Rectal smooth muscle tissue (tissue), 1 donor: ENCODE results near the gene GABRD.
A peak's percentile ranks its signal among the peaks of the same experiment; 100 is the strongest.

Experiments used
- H3K27ac ChIP-seq: one replicate; pipeline ENCODE4 v1.7.0; 2013; ENCODE audit warnings: low read depth, low read length, inconsistent platforms
- H3K27me3 ChIP-seq: one replicate; pipeline ENCODE4 v1.7.0; 2013; ENCODE audit warnings: low read length; ENCODE audit not compliant: control insufficient read depth, insufficient read depth
- H3K36me3 ChIP-seq: one replicate; pipeline ENCODE4 v1.7.0; 2013; ENCODE audit warnings: low read length; ENCODE audit not compliant: control insufficient read depth, insufficient read depth
- H3K4me1 ChIP-seq: one replicate; pipeline ENCODE4 v1.7.0; 2013; ENCODE audit warnings: low read length; ENCODE audit not compliant: control insufficient read depth, insufficient read depth
- H3K4me3 ChIP-seq: one replicate; pipeline ENCODE4 v1.7.0; 2013; ENCODE audit warnings: low read length
- H3K9ac ChIP-seq: one replicate; pipeline ENCODE4 v1.7.0; 2013; ENCODE audit warnings: low read length

The GABRD gene

GRCh38 chr1:2041305-2041704 is 22.2 kb downstream of the GABRD start:
- Histone ChIP-seq H3K4me1 (no peaks in the 10 kb centered on the region), H3K27me3 (peaks cover 6% of the 10 kb centered on the region), H3K4me3 (no peak overlapping the region), H3K9ac (no peak overlapping the region), H3K36me3 (no peaks in the 10 kb centered on the region), H3K27ac (no peak overlapping the region)

- H3K9ac ChIP-seq: no peak overlapping the region
- no peaks in the 10 kb centered on the region for H3K36me3 ChIP-seq
- H3K27ac ChIP-seq: no peak overlapping the region
- H3K27me3 ChIP-seq: peaks cover 7% of the 10 kb centered on the region
- H3K4me3 ChIP-seq: no peak overlapping the region
- no peaks in the 10 kb centered on the region for H3K4me1 ChIP-seq
Measured at GRCh38 chr1:2041887-2042286, 22.7 kb downstream of the GABRD start.

- H3K36me3 ChIP-seq: no peaks in the 10 kb centered on the region
- no peak overlapping the region for H3K4me3 ChIP-seq
- peaks cover 10% of the 10 kb centered on the region for H3K27me3 ChIP-seq
- H3K9ac ChIP-seq: no peak overlapping the region
- no peaks in the 10 kb centered on the region for H3K4me1 ChIP-seq
- H3K27ac ChIP-seq: no peak overlapping the region
Measured at GRCh38 chr1:2042830-2043773, 24.0 kb downstream of the GABRD start.

GRCh38 chr1:2043886-2044285 is 24.7 kb downstream of the GABRD start:
- Histone ChIP-seq H3K4me1 (no peaks in the 10 kb centered on the region), H3K9ac (no peak overlapping the region), H3K4me3 (no peak overlapping the region), H3K27me3 (peaks cover 14% of the 10 kb centered on the region), H3K27ac (no peak overlapping the region), H3K36me3 (no peaks in the 10 kb centered on the region)

- no peak overlapping the region for H3K27ac ChIP-seq
- H3K9ac ChIP-seq: no peak overlapping the region
- H3K27me3 ChIP-seq: peaks cover 14% of the 10 kb centered on the region
Measured at GRCh38 chr1:2044510-2045319, 25.6 kb downstream of the GABRD start.

GRCh38 chr1:2045468-2046173 is 26.5 kb downstream of the GABRD start:
- peaks cover 14% of the 10 kb centered on the region for H3K27me3 ChIP-seq
- H3K36me3 ChIP-seq: no peaks in the 10 kb centered on the region
- no peak overlapping the region for H3K4me3 ChIP-seq
- no peaks in the 10 kb centered on the region for H3K4me1 ChIP-seq
- H3K27ac ChIP-seq: no peak overlapping the region
- H3K9ac ChIP-seq: no peak overlapping the region

More at GRCh38 chr1:2044510-2045319, 25.6 kb downstream of the GABRD start:
- H3K36me3 ChIP-seq: no peaks in the 10 kb centered on the region
- peak overlapping the region; percentile 40 for H3K4me3 ChIP-seq
- no peaks in the 10 kb centered on the region for H3K4me1 ChIP-seq

- Histone ChIP-seq H3K27ac (no peak overlapping the region), H3K36me3 (no peaks in the 10 kb centered on the region), H3K27me3 (peaks cover 14% of the 10 kb centered on the region), H3K9ac (no peak overlapping the region), H3K4me3 (no peak overlapping the region), H3K4me1 (no peaks in the 10 kb centered on the region)
Measured at GRCh38 chr1:2046174-2046917, 27.2 kb downstream of the GABRD start.

- Histone ChIP-seq H3K27me3 (peaks cover 14% of the 10 kb centered on the region), H3K4me1 (no peaks in the 10 kb centered on the region), H3K36me3 (no peaks in the 10 kb centered on the region)
Measured at GRCh38 chr1:2046953-2047748, 28.0 kb downstream of the GABRD start.

GRCh38 chr1:2047749-2048729 is 28.9 kb downstream of the GABRD start:
- Histone ChIP-seq H3K4me1 (no peaks in the 10 kb centered on the region), H3K9ac (no peak overlapping the region), H3K27me3 (peaks cover 14% of the 10 kb centered on the region)

More at GRCh38 chr1:2046953-2047748, 28.0 kb downstream of the GABRD start:
- no peak overlapping the region for H3K4me3 ChIP-seq
- no peak overlapping the region for H3K27ac ChIP-seq
- H3K9ac ChIP-seq: no peak overlapping the region

GRCh38 chr1:2049225-2049717 is 30.1 kb downstream of the GABRD start:
- H3K27me3 ChIP-seq: peaks cover 14% of the 10 kb centered on the region
- no peaks in the 10 kb centered on the region for H3K36me3 ChIP-seq
- H3K27ac ChIP-seq: no peak overlapping the region
- H3K4me3 ChIP-seq: peak overlapping the region; percentile 70
- H3K9ac ChIP-seq: no peak overlapping the region
- no peaks in the 10 kb centered on the region for H3K4me1 ChIP-seq

More at GRCh38 chr1:2047749-2048729, 28.9 kb downstream of the GABRD start:
- no peak overlapping the region for H3K4me3 ChIP-seq
- H3K36me3 ChIP-seq: no peaks in the 10 kb centered on the region
- no peak overlapping the region for H3K27ac ChIP-seq
